Caco-2 (cell line): Measurements from ENCODE around the gene MYBPC2. TPM values are rescaled to one million over a fixed set of nuclear protein-coding genes. Genes with fewer than 3 reads are reported as not detected.

Experiments used
- BruUV-seq: library from RNA; stranded (reverse); fragments of 400-500 nt; replicated peaks from 2 replicates; lab custom pipeline; 2021; lab: Mats Ljungman, UMichigan
- CTCF ChIA-PET: fragments of 300-600 bp; sonication (Branson Sonifier 250); formaldehyde crosslinking; loops from one replicate; lab custom pipeline; 2022; ENCODE audit warnings: antibody characterized with exemption; lab: Charles Lee
- POLR2A ChIA-PET: fragments of 300-600 bp; sonication (Branson Sonifier 250); formaldehyde crosslinking; loops from one replicate; lab custom pipeline; 2022; ENCODE audit warnings: antibody characterized with exemption; lab: Charles Lee
- DNase-seq, 2 experiments: peaks; one replicate each; pipeline versions ENCODE4 v3.0.0 to v3.0.0-alpha.2; 2020 to 2022
- H3K27me3 ChIP-seq: replicated peaks from 2 replicates; pipeline ENCODE4 v1.6.0; 2011; ENCODE audit warnings: low read length; ENCODE audit not compliant: control insufficient read depth, insufficient read depth
- H3K36me3 ChIP-seq: 2 replicates; pipeline ENCODE4 v1.5.1; 2011; ENCODE audit warnings: low read length; ENCODE audit not compliant: control insufficient read depth, insufficient read depth
- H3K4me1 ChIP-seq: fragments of 250-450 bp; sonication (Bioruptor Pico); 2 replicates; pipeline ENCODE4 v1.5.1; 2020; ENCODE audit warnings: mild to moderate bottlenecking
- H3K4me3 ChIP-seq: 2 replicates; pipeline ENCODE4 v1.5.1; 2011; ENCODE audit warnings: low read depth, mild to moderate bottlenecking, control low read depth, low read length
- H3K9me3 ChIP-seq: fragments of 250-450 bp; sonication (Bioruptor Pico); 2 replicates; pipeline ENCODE4 v1.5.1; 2020; ENCODE audit warnings: mild to moderate bottlenecking, moderate library complexity
- H3K27ac Mint-ChIP-seq: one replicate; pipeline ENCODE4 v1.8.0; 2022; ENCODE audit warnings: mixed read lengths; ENCODE audit not compliant: unreplicated experiment
- H3K27me3 Mint-ChIP-seq: one replicate; pipeline ENCODE4 v1.8.0; 2022; ENCODE audit warnings: mixed read lengths; ENCODE audit not compliant: insufficient read depth, unreplicated experiment
- H3K36me3 Mint-ChIP-seq: one replicate; pipeline ENCODE4 v1.8.0; 2022; ENCODE audit warnings: mild to moderate bottlenecking, mixed read lengths; ENCODE audit not compliant: insufficient read depth, unreplicated experiment
- H3K4me1 Mint-ChIP-seq: one replicate; pipeline ENCODE4 v1.8.0; 2022; ENCODE audit warnings: low read depth, mixed read lengths; ENCODE audit not compliant: unreplicated experiment
- H3K4me3 Mint-ChIP-seq: one replicate; pipeline ENCODE4 v1.8.0; 2022; ENCODE audit warnings: mild to moderate bottlenecking, moderate library complexity, mixed read lengths; ENCODE audit not compliant: unreplicated experiment
- H3K9me3 Mint-ChIP-seq: one replicate; pipeline ENCODE4 v1.8.0; 2022; ENCODE audit warnings: mixed read lengths; ENCODE audit not compliant: unreplicated experiment
- CTCF ChIP-seq, 2 experiments: fragments of 200-600 bp in 1 of 2; IDR thresholded peaks; 1 replicate in 1 of 2; 2 replicates in 1 of 2; pipeline versions ENCODE4 v1.5.1 to v1.8.0; 2011 to 2022; ENCODE audit warnings: antibody characterized with exemption in 1 of 2, control low read depth in 1 of 2, inconsistent platforms in 1 of 2, low read depth in 1 of 2, low read length in 1 of 2, mild to moderate bottlenecking in 1 of 2, moderate library complexity in 1 of 2; ENCODE audit not compliant: insufficient read depth in 1 of 2, severe bottlenecking in 1 of 2, unreplicated experiment in 1 of 2
- intact Hi-C: fragments of 100-400 bp; cut with micrococcal nuclease; formaldehyde crosslinking; loops from one replicate; pipeline ENCODE4 v1.10.0; 2022; ENCODE audit not compliant: unreplicated experiment
- total RNA-seq: library from RNA; stranded (reverse); gene quantifications from 2 replicates; pipeline ENCODE4 v1.2.3, GENCODE V29; 2022

MYBPC2 gene
- total RNA-seq, 1 experiment from 2014 or later: 1.6 TPM

GRCh38 chr19:50478901-50479715, 46.4 kb downstream of the MYBPC2 start:
- Histone ChIP-seq H3K36me3 (no peaks in the 10 kb centered on the region), H3K4me1 (no peaks in the 10 kb centered on the region), H3K4me3 (no peak overlapping the region), H3K9me3 (no peaks in the 10 kb centered on the region), H3K27me3 (no peaks in the 10 kb centered on the region)
- intact Hi-C loops: no loop called here
- peaks cover 42% of the 10 kb centered on the region for H3K36me3 Mint-ChIP-seq
- H3K4me3 Mint-ChIP-seq: peak overlapping the region; percentile 43
- H3K9me3 Mint-ChIP-seq: no peaks in the 10 kb centered on the region
- CTCF ChIA-PET: interaction anchor here (0.8 to 2.1 kb wide), 4 partner anchors 13 to 122 kb away, joined by 4 to 6 read pairs (median 6); partner anchors contain the start of gene JOSD2
- peak in 1 of 2 experiments; percentile 63 for DNase-seq
- H3K27ac Mint-ChIP-seq: peak overlapping the region; percentile 70
- H3K4me1 Mint-ChIP-seq: no peaks in the 10 kb centered on the region
- BruUV-seq: no TSS peak
- no peaks in the 10 kb centered on the region for H3K27me3 Mint-ChIP-seq
- POLR2A ChIA-PET: no interaction called here
- peak; percentile 66 to 71 for TF ChIP-seq CTCF (IDR thresholded peaks at IDR 0.05; ENCODE audit: insufficient read depth in 1 of 2, low read depth in 1 of 2, low read length in 1 of 2, severe bottlenecking in 1 of 2, unreplicated experiment in 1 of 2)

GRCh38 chr19:50479761-50480251, 47.1 kb downstream of the MYBPC2 start:
- CTCF ChIA-PET: interaction anchor here (0.8 to 2.1 kb wide), 4 partner anchors 14 to 123 kb away, joined by 4 to 6 read pairs (median 6); partner anchors contain the start of gene JOSD2
- H3K27me3 ChIP-seq: no peaks in the 10 kb centered on the region
- no peaks in the 10 kb centered on the region for H3K9me3 ChIP-seq
- Mint-ChIP-seq H3K4me3 (no peak overlapping the region), H3K9me3 (no peaks in the 10 kb centered on the region), H3K4me1 (no peaks in the 10 kb centered on the region), H3K27me3 (no peaks in the 10 kb centered on the region), H3K27ac (no peak overlapping the region), H3K36me3 (peaks cover 42% of the 10 kb centered on the region)
- TF ChIP-seq CTCF (IDR thresholded peaks at IDR 0.05; ENCODE audit: insufficient read depth in 1 of 2, low read depth in 1 of 2, low read length in 1 of 2, severe bottlenecking in 1 of 2, unreplicated experiment in 1 of 2): no peak
- BruUV-seq: no TSS peak
- intact Hi-C loops: no loop called here
- H3K4me3 ChIP-seq: no peak overlapping the region
- DNase-seq: no peak
- POLR2A ChIA-PET: no interaction called here
- no peaks in the 10 kb centered on the region for H3K36me3 ChIP-seq
- no peaks in the 10 kb centered on the region for H3K4me1 ChIP-seq

GRCh38 chr19:50480281-50481111, 47.8 kb downstream of the MYBPC2 start:
- Histone ChIP-seq H3K27me3 (no peaks in the 10 kb centered on the region), H3K9me3 (no peaks in the 10 kb centered on the region), H3K36me3 (no peaks in the 10 kb centered on the region), H3K4me1 (no peaks in the 10 kb centered on the region), H3K4me3 (no peak overlapping the region)
- intact Hi-C loops: no loop called here
- Mint-ChIP-seq H3K9me3 (no peaks in the 10 kb centered on the region), H3K27me3 (no peaks in the 10 kb centered on the region), H3K27ac (no peak overlapping the region), H3K4me1 (no peaks in the 10 kb centered on the region), H3K4me3 (no peak overlapping the region), H3K36me3 (peaks cover 37% of the 10 kb centered on the region)
- TF ChIP-seq CTCF (IDR thresholded peaks at IDR 0.05; ENCODE audit: insufficient read depth in 1 of 2, low read depth in 1 of 2, low read length in 1 of 2, severe bottlenecking in 1 of 2, unreplicated experiment in 1 of 2): no peak
- BruUV-seq: no TSS peak
- ChIA-PET POLR2A (no interaction called here), CTCF (interaction anchor here (1.0 kb wide), 1 partner anchor 15 kb away, joined by 4 read pairs; no protein-coding TSS in a partner anchor)
- DNase-seq: no peak
